PC-3 (cell line): Measurements from ENCODE around the gene REXO1. TPM values are rescaled to one million over a fixed set of nuclear protein-coding genes. Genes with fewer than 3 reads are reported as not detected.

ENCODE experiments used
- ATAC-seq: fragments of 200-7000 bp; cut with Tn5 transposase; 2 replicates; pipeline ENCODE4 v1.9.1; 2020; ENCODE audit warnings: mild to moderate bottlenecking, moderate library complexity
- BruUV-seq: library from RNA; stranded (reverse); fragments of 400-500 nt; replicated peaks from 2 replicates; lab custom pipeline; 2021; lab: Mats Ljungman, UMichigan
- CTCF ChIA-PET: fragments of 300-600 bp; sonication (Branson Sonifier 250); formaldehyde crosslinking; loops from one replicate; lab custom pipeline; 2022; ENCODE audit warnings: antibody characterized with exemption; lab: Charles Lee
- POLR2A ChIA-PET: fragments of 300-600 bp; sonication (Branson Sonifier 250); formaldehyde crosslinking; loops from one replicate; lab custom pipeline; 2022; ENCODE audit warnings: antibody characterized with exemption; ENCODE audit not compliant: unreplicated experiment; lab: Charles Lee
- DNase-seq: peaks from one replicate; pipeline ENCODE4 v3.0.0-alpha.2; 2015
- H2AFZ ChIP-seq: fragments of 300-600 bp; sonication (generic); 2 replicates; pipeline ENCODE4 v1.6.0; 2016; ENCODE audit warnings: antibody characterized with exemption, low read length
- H3F3A ChIP-seq: fragments of 300-600 bp; sonication (generic); one replicate; pipeline ENCODE4 v1.6.0; 2017; ENCODE audit warnings: antibody characterized with exemption, low read length, control low read depth, mild to moderate bottlenecking; ENCODE audit not compliant: unreplicated experiment
- H3K27ac ChIP-seq: fragments of 300-600 bp; sonication (generic); 2 replicates; pipeline ENCODE4 v1.5.1; 2016; ENCODE audit warnings: mild to moderate bottlenecking, low read length
- H3K27me3 ChIP-seq: fragments of 300-600 bp; sonication (generic); 2 replicates; pipeline ENCODE4 v1.6.1; 2016; ENCODE audit warnings: low read length, mixed read lengths
- H3K36me3 ChIP-seq: fragments of 300-600 bp; sonication (generic); 2 replicates; pipeline ENCODE4 v1.6.1; 2016; ENCODE audit warnings: low read depth, mixed run types, low read length, mixed read lengths
- H3K4me1 ChIP-seq: fragments of 300-600 bp; sonication (generic); 2 replicates; pipeline ENCODE4 v1.5.1; 2016; ENCODE audit warnings: low read length; ENCODE audit not compliant: insufficient read depth
- H3K4me2 ChIP-seq: fragments of 300-600 bp; sonication (generic); 2 replicates; pipeline ENCODE4 v1.6.0; 2016; ENCODE audit warnings: low read length
- H3K4me3 ChIP-seq: fragments of 300-600 bp; sonication (generic); 2 replicates; pipeline ENCODE4 v1.5.1; 2016; ENCODE audit warnings: mild to moderate bottlenecking, low read length, mixed read lengths
- H3K79me2 ChIP-seq: fragments of 300-600 bp; sonication (generic); 2 replicates; pipeline ENCODE4 v1.6.1; 2017; ENCODE audit warnings: low read length, mixed read lengths
- H3K9ac ChIP-seq: fragments of 300-600 bp; sonication (generic); 2 replicates; pipeline ENCODE4 v1.6.0; 2016; ENCODE audit warnings: mild to moderate bottlenecking, low read length
- H3K9me2 ChIP-seq: fragments of 300-600 bp; sonication (generic); replicated peaks from 2 replicates; pipeline ENCODE4 v1.6.1; 2016; ENCODE audit warnings: mixed run types, low read length, mixed read lengths
- H3K9me3 ChIP-seq: fragments of 300-600 bp; sonication (generic); 2 replicates; pipeline ENCODE4 v1.6.1; 2016; ENCODE audit warnings: low read length, mixed read lengths
- H4K20me1 ChIP-seq: fragments of 300-600 bp; sonication (generic); 2 replicates; pipeline ENCODE4 v1.6.1; 2016; ENCODE audit warnings: low read length, mixed read lengths
- EZH2 ChIP-seq: fragments of 300-600 bp; sonication (generic); IDR thresholded peaks from one replicate; pipeline ENCODE4 v1.6.1; 2017; ENCODE audit warnings: antibody characterized with exemption, mild to moderate bottlenecking, low read length; ENCODE audit not compliant: unreplicated experiment
- EZH2phosphoT487 ChIP-seq: fragments of 300-600 bp; sonication (generic); IDR thresholded peaks from 2 replicates; pipeline ENCODE4 v1.6.1; 2018; ENCODE audit warnings: mild to moderate bottlenecking, antibody characterized with exemption, low read length, borderline replicate concordance
- intact Hi-C: fragments of 100-400 bp; cut with micrococcal nuclease; formaldehyde crosslinking; loops from 2 replicates; pipeline ENCODE4 v1.9.0; 2023
- total RNA-seq: library from RNA; depleted of rRNA; stranded (reverse); fragments of >200 nt; gene quantifications from 2 replicates; pipeline ENCODE4 v1.2.3, GENCODE V29; 2014
- TF ChIP-seq, protein P1 (sequence below): fragments of 300-600 bp; sonication (generic); conservative IDR thresholded peaks from 2 replicates; pipeline ENCODE4 v1.5.1; 2017; ENCODE audit warnings: antibody characterized with exemption, low read depth, mild to moderate bottlenecking, low read length

The REXO1 gene
- total RNA-seq, 1 experiment from 2014 or later, result 21.4 TPM

DNA sequence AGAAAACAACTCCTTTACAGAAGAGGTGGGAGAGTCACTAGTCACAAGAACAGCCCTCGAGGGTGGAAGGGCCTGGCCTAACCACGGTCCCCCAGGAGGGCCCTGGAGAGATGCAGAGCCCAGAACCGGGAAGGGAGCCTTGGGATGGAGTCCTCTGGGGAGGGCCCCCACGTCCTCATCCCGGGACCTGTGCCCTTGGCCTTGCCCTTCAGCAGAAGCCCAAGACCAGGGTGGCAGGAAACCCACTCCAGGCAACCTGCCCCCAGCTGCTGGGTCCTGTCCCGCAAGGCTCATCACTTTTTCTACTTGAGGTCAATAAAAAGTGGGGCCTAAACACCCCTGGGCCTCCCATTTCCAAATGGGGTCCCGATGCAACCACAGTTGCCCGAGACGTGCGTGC is 33.9 kb downstream of the REXO1 start:
- BruUV-seq, result no TSS peak
- DNase-seq, result no peak
- Histone ChIP-seq H2AFZ (no peak overlapping the region), H3K9ac (no peak overlapping the region), H4K20me1 (no peaks in the 10 kb centered on the region), H3K4me3 (no peak overlapping the region), H3K4me1 (peaks cover 15% of the 10 kb centered on the region), H3K36me3 (no peaks in the 10 kb centered on the region), H3K9me3 (no peaks in the 10 kb centered on the region), H3K4me2 (no peak overlapping the region), H3F3A (no peaks in the 10 kb centered on the region), H3K27me3 (no peaks in the 10 kb centered on the region), H3K9me2 (no peaks in the 10 kb centered on the region), H3K27ac (no peak overlapping the region), H3K79me2 (no peaks in the 10 kb centered on the region)
- intact Hi-C loops, result no loop called here
- TF ChIP-seq EZH2phosphoT487 (no peak), EZH2 (no peak)
- TF ChIP-seq, protein P1, sequence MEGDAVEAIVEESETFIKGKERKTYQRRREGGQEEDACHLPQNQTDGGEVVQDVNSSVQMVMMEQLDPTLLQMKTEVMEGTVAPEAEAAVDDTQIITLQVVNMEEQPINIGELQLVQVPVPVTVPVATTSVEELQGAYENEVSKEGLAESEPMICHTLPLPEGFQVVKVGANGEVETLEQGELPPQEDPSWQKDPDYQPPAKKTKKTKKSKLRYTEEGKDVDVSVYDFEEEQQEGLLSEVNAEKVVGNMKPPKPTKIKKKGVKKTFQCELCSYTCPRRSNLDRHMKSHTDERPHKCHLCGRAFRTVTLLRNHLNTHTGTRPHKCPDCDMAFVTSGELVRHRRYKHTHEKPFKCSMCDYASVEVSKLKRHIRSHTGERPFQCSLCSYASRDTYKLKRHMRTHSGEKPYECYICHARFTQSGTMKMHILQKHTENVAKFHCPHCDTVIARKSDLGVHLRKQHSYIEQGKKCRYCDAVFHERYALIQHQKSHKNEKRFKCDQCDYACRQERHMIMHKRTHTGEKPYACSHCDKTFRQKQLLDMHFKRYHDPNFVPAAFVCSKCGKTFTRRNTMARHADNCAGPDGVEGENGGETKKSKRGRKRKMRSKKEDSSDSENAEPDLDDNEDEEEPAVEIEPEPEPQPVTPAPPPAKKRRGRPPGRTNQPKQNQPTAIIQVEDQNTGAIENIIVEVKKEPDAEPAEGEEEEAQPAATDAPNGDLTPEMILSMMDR, result no peak
- no peak for ATAC-seq
- POLR2A ChIA-PET, result no interaction called here
- CTCF ChIA-PET, result no interaction called here

DNA sequence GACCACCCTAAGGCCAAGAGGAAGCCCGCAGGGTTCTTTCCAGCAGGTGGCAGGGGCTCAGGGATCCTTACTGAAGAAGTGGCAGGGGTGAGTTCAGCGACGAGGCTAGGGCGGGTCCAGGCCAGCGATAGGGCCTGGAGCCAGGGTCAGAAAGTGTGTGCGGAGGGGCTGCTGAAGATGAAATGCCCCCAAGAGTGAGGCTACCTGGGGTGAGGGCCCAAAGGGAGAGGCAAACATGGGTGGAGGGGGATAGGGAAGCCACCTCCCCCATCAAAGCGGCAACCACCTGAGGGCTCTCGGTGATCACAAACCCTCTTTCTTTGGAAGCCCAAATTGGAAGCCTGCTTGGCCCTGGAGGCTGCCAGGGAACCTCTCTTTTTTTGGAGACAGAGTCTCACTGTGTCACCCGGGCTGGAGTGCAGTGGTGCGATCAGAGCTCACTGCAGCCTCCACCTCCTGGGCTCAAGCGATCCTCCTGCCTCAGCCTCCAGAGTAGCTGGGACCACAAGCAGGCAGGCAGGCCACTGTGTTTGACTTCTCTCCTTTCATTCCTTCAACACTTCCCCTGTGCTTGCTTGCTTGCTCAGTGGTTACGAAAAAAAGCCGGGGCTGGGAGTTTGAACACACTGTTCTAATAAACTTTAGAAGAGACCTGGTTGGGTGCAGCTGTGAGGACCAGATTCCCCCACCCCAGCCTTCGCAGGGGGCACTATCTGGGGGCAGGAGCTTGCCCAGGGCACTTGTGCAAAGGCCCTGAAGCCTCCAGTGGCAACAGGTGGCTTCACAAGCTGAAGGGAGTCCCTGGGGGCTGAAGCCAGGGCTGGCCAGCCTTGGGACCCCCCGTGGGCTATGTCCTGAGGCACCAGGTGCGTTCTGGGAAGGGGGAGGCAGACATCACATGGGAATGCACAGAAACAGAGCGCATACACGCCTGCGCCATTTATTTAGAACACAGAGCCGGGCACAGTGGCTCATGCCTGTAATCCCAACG is 34.8 kb downstream of the REXO1 start:
- H4K20me1 ChIP-seq, result no peaks in the 10 kb centered on the region
- H3K36me3 ChIP-seq, result no peaks in the 10 kb centered on the region
- TF ChIP-seq, protein P1, result peak; percentile 25; the same call in 1 of the 2 replicates
- TF ChIP-seq EZH2phosphoT487, result no peak
- BruUV-seq, result no TSS peak
- H3K27me3 ChIP-seq, result no peaks in the 10 kb centered on the region
- H3K9ac ChIP-seq, result peak overlapping the region; percentile 30; the same call in 1 of the 2 replicates
- DNase-seq (no peak), ATAC-seq (no peak)
- peak overlapping the region; percentile 91 for H3K4me2 ChIP-seq
- intact Hi-C loops, result no loop called here
- H3K27ac ChIP-seq, result no peak overlapping the region
- peaks cover 15% of the 10 kb centered on the region for H3K4me1 ChIP-seq
- no peaks in the 10 kb centered on the region for H3K9me2 ChIP-seq
- H3K79me2 ChIP-seq, result no peaks in the 10 kb centered on the region
- H3K9me3 ChIP-seq, result no peaks in the 10 kb centered on the region
- ChIA-PET POLR2A (no interaction called here), CTCF (no interaction called here)
- peak overlapping the region; percentile 72 for H3K4me3 ChIP-seq
- no peaks in the 10 kb centered on the region for H3F3A ChIP-seq
- H2AFZ ChIP-seq, result no peak overlapping the region
